HG03103 (cell line): Measurements from ENCODE around the gene OR10G2.
"Not testable (repeated sequence)": the region's sequence is repeated elsewhere in the genome, so short reads cannot be mapped to it uniquely, and the experiment has no call there.

ENCODE experiments used
- ATAC-seq: cut with Tn5 transposase; IDR thresholded peaks from one replicate; pipeline ENCODE4 v1.9.1; 2021; ENCODE audit warnings: low read depth; ENCODE audit not compliant: unreplicated experiment

OR10G2 gene

GRCh38 chr14:21634840-21635239, at the start of gene OR10G2:
OR10G2 (minus strand) TSS chr14:21634940; CDS start chr14:21634842, 98 bp downstream.
- ATAC-seq, result no peak

- no peak for ATAC-seq
These were observed 45.3 kb upstream of the OR10G2 start for GRCh38 chr14:21680072-21680471.

DNA sequence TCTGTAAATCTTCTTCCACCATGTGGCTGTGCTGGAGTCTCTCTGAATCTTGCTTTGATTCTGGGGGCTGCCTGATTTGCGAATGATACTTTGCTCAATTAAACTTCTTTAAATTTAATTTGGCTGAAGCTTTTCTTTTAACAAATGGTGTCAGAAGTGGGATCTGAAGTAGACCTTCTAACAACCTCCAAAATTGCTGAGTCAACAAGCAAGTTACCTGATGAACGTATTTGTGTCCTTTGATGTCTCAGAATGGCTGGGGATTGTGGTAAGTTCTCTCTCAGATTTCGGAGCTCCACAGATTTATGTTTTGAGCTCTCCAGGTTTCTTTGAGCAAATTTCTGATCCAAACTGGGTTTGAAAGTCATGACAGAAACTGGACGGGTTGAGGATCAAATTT, 40.8 kb upstream of the OR10G2 start:
- no peak for ATAC-seq

DNA sequence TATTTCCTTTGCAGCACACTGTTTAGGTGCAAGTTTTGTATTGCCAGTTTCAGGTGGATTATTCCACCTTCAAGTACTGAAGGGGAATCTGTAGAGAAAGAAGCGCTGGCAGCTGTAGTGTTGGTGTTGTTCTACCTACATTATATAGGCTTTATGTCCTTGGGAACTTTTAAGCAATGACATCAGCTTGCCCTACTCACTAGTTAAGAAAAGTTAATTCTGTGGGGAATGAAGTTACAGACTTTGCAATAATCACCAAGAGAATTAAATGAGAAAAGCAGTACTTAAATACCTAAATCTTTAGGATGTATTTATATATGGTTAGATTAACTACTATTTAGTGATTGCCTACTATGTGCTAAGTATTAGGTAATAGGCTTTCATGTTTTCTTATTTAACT, 39.0 kb upstream of the OR10G2 start, which contains the start of gene OR4E1:
Gene OR4E1 (minus strand): TSS at position 101 of the 400 bp plus-strand sequence. CDS start 2,883 bp downstream, outside the sequence.
- ATAC-seq, result no peak

DNA sequence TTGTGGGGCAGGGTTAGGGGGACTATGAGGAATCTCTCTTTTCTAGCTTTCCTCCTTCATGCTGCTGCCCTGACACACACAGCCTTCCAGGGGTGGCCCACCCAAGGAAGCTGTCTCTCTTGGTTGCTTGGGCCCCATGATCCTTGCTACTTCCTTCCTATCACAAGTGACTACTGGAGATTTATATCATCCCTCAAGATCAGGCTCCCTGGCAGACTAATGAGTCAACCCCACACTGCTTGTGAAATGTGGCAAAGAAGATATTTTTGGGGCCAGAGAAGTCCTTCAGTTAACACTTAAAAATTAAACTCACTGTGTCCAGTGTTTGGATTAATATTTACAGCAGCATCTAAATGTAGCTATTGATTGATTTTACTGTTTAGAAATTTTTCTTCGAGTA, 37.4 kb upstream of the OR10G2 start:
- ATAC-seq, result no peak

DNA sequence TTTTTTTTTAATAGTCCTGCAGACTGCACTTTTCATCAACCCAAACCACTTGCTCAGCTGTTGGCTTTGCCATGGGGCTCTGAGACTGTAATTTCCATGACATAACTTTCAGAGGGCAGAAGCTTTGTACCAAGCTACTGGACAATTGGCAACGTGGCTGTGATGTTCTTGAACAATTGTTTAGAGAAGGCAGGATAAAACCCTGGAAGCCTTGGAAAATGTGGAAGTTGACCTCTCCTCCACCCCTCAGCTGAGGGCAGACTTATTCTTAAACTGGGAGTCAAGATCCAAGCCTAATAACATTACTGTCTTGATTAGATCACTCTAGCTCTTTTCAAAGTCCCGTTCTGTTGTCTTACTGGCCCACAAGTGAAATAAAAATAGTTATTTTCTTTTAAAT, 36.6 kb upstream of the OR10G2 start:
- no peak for ATAC-seq

- ATAC-seq, result no peak
These were observed 34.5 kb upstream of the OR10G2 start for GRCh38 chr14:21669284-21669683.

DNA sequence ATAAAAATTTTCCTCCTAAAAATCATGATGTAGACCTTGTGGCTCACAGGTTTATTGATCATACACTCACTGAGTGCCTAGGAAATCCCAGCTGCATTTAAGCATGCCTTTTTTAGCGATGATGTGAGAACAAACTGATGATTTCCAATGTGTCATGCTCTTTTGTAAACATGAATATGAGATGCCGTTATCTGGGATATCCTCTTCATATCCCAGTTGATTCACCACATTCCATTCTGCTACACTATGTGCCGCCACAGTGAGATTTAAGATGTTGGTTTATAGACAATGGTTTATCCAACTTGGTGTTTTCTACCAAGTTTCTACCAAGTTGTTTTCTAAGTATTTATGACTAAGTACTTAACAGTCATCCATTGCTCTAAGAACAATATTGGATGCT, 33.6 kb upstream of the OR10G2 start:
- no peak for ATAC-seq

DNA sequence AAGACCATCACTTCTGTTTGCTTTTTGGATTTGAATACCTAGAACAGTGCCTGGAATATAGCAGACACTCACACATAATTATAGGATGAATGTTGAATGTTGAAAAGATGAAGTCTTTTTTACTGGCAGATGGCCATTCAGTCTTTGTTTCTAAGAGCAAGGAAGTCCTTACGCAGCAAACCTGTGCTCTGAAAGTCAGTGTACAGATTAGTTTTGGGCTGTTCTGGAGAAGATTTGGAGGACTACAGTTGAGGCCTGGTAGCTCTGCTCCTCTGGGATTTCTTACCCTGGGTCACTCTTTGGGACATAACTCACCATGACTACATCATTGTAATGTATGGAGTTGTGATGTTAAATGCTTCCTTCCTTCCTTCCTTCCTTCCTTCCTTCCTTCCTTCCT, 22.2 kb upstream of the OR10G2 start:
- no peak for ATAC-seq

- ATAC-seq, result no peak
These were observed 19.5 kb upstream of the OR10G2 start for GRCh38 chr14:21654215-21654614.

DNA sequence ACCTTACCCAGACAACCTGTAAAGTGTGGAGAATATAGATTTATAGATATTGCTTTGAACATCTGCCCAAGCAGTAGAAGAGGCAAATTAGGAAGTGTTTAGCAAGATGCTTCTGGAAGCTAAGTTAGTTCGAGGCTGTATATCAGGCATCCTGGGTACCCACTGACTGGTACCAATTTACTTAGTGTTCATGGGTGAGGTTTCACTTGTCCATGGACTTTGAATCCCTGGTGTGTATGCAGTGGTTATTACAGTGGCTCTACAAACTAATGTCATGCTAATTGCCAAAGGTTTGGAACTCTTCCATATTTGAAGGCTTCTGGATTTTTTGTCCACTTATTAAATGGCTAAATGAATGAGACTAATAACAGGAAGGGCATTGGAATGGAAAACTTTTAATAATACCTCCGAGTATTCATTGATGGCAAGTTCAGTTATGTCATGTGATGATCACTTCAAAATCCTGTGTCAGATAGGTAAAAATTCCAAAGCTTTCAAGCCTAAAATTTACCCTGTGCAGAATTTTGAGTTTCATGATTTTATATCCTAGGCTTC, 18.7 kb upstream of the OR10G2 start, which contains the start of gene OR4E2:
Gene OR4E2 (plus strand): TSS at position 505 of the 555 bp plus-strand sequence. CDS start 11,248 bp downstream, outside the sequence.
- ATAC-seq, result no peak

GRCh38 chr14:21652209-21652808, 17.6 kb upstream of the OR10G2 start:
- no peak for ATAC-seq

GRCh38 chr14:21647380-21647779, 12.6 kb upstream of the OR10G2 start:
- no peak for ATAC-seq

- no peak for ATAC-seq
These were observed 8.7 kb upstream of the OR10G2 start for GRCh38 chr14:21643407-21643806.

DNA sequence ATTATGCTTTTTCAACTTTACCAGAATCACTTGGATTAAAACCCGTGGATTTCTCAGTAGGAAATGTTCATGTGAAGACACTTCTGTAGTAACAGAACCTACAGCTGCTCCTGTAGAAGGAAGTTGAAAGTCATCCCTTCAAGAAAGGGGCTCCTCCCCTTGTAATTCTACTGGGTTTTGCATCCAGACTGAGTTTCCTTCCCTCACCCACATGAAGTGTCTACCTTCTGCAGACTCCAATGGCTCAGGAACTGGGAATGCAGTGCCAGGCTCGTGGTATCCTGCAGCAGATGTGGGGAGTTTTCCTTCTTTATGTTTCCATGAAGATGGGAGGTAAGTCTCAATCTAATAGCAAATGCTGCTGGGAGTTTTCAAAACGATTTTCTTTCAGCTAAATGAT, 7.9 kb upstream of the OR10G2 start:
- ATAC-seq, result no peak

DNA sequence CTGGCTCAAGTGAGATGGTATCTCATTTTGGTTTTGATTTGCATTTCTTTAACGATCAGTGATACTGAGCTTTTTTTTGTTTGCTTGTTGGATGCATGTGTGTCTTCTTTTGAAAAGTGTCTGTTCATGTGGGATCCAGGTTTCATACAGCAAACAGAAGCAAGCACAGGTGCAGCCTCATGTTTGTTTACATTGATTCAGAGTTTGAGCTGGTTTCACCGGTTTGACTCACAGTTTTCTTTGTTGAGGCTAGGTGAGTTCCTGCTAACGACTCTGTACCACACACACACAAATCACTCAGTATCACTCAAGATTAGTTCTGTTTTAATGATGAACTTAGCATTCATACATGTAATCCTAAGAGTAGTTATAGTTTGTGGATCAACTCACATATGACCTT, 3.7 kb downstream of the OR10G2 start:
- no peak for ATAC-seq

GRCh38 chr14:21630503-21630902, 4.2 kb downstream of the OR10G2 start:
- not testable (repeated sequence) for ATAC-seq

- ATAC-seq, result no peak
These were observed 8.1 kb downstream of the OR10G2 start for GRCh38 chr14:21626491-21627230.

DNA sequence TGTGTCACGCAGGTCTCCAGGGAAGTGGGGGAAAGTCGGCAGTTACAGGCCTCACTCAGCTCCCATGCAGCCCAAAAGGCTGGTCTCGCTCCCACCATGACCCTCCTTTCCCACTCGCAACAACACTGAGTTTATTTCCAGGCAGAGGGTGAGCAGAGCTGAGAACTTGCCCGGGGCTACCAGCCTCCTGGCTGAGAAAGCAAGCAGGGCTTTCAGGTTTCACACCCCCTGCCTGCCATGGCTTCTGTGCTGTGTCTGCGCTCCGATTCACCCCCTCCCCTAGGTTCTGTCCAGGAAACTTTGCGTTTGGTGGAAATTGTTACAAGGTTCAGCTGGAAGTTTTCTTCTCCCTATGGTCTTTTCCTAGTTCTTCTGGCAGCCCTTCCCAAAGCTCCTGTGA, 17.1 kb downstream of the OR10G2 start:
- ATAC-seq, result no peak

- no peak for ATAC-seq
These were observed 20.5 kb downstream of the OR10G2 start for GRCh38 chr14:21614240-21614639.

GRCh38 chr14:21612324-21612723, 22.4 kb downstream of the OR10G2 start:
- no peak for ATAC-seq

- not testable (repeated sequence) for ATAC-seq
These were observed 32.6 kb downstream of the OR10G2 start for GRCh38 chr14:21602181-21602580.
